Measurements from ENCODE around the gene APC. TPM values are rescaled to one million over a fixed set of nuclear protein-coding genes. Genes with fewer than 3 reads are reported as not detected.
"Not testable (repeated sequence)": the region's sequence is repeated elsewhere in the genome, so short reads cannot be mapped to it uniquely, and the experiment has no call there.

Gene APC
- total and polyA plus RNA-seq, 2 donors from 2014 or later: 2.7 to 44.9 TPM

- H3K9me3 ChIP-seq (ENCODE audit: control insufficient read depth in 2 of 3, insufficient read depth in 1 of 3, low read length in 3 of 3): no peaks in the 10 kb centered on the region
- no peak for FAIRE-seq
- H3K27ac ChIP-seq (ENCODE audit: low read depth in 2 of 2, low read length in 2 of 2): no peak overlapping the region
- no peak overlapping the region for H3K9ac ChIP-seq (ENCODE audit: low read length in 3 of 3)
- no peak for DNase-seq
- no peak overlapping the region for H3K4me3 ChIP-seq (ENCODE audit: low read length in 3 of 3)
- H3K27me3 ChIP-seq (ENCODE audit: control insufficient read depth, insufficient read depth, low read length): no peaks in the 10 kb centered on the region
- intact Hi-C loops (cut with DNase I): no loop called here
- peaks cover 6 to 46% (median 29%) of the 10 kb centered on the region in 3 donors for H3K36me3 ChIP-seq (ENCODE audit: control insufficient read depth in 2 of 3, insufficient read depth in 3 of 3, low read length in 3 of 3)
- TF ChIP-seq CTCF (IDR thresholded peaks at IDR 0.05; ENCODE audit: borderline replicate concordance, extremely low read depth, insufficient read depth): no peak
- H3K4me1 ChIP-seq (ENCODE audit: control insufficient read depth in 2 of 3, insufficient read depth in 2 of 3, low read depth in 1 of 3, low read length in 3 of 3): no peaks in the 10 kb centered on the region
These were observed 145.5 kb downstream of the APC start for GRCh38 chr5:112883192-112883591.

- intact Hi-C loops (cut with DNase I): no loop called here
- FAIRE-seq: no peak
- Histone ChIP-seq H3K9me3 (ENCODE audit: control insufficient read depth in 2 of 3, insufficient read depth in 1 of 3, low read length in 3 of 3) (no peaks in the 10 kb centered on the region), H3K27ac (ENCODE audit: low read depth in 2 of 2, low read length in 2 of 2) (no peak overlapping the region), H3K36me3 (ENCODE audit: control insufficient read depth in 2 of 3, insufficient read depth in 3 of 3, low read length in 3 of 3) (peaks cover 4 to 44% (median 26%) of the 10 kb centered on the region in 3 donors), H3K4me3 (ENCODE audit: low read length in 3 of 3) (no peak overlapping the region), H3K27me3 (ENCODE audit: control insufficient read depth, insufficient read depth, low read length) (no peaks in the 10 kb centered on the region), H3K9ac (ENCODE audit: low read length in 3 of 3) (no peak overlapping the region), H3K4me1 (ENCODE audit: control insufficient read depth in 2 of 3, insufficient read depth in 2 of 3, low read depth in 1 of 3, low read length in 3 of 3) (no peaks in the 10 kb centered on the region)
- no peak for DNase-seq
- no peak for TF ChIP-seq CTCF (IDR thresholded peaks at IDR 0.05; ENCODE audit: borderline replicate concordance, extremely low read depth, insufficient read depth)
These were observed 147.3 kb downstream of the APC start for GRCh38 chr5:112885001-112885400.

- Histone ChIP-seq H3K9ac (ENCODE audit: low read length in 3 of 3) (no peak overlapping the region), H3K9me3 (ENCODE audit: control insufficient read depth in 2 of 3, insufficient read depth in 1 of 3, low read length in 3 of 3) (no peaks in the 10 kb centered on the region), H3K36me3 (ENCODE audit: control insufficient read depth in 2 of 3, insufficient read depth in 3 of 3, low read length in 3 of 3) (peaks cover 4 to 42% (median 26%) of the 10 kb centered on the region in 3 donors), H3K4me1 (ENCODE audit: control insufficient read depth in 2 of 3, insufficient read depth in 2 of 3, low read depth in 1 of 3, low read length in 3 of 3) (no peaks in the 10 kb centered on the region), H3K4me3 (ENCODE audit: low read length in 3 of 3) (no peak overlapping the region), H3K27ac (ENCODE audit: low read depth in 2 of 2, low read length in 2 of 2) (no peak overlapping the region), H3K27me3 (ENCODE audit: control insufficient read depth, insufficient read depth, low read length) (no peaks in the 10 kb centered on the region)
- intact Hi-C loops (cut with DNase I): no loop called here
- TF ChIP-seq CTCF (IDR thresholded peaks at IDR 0.05; ENCODE audit: borderline replicate concordance, extremely low read depth, insufficient read depth): no peak
- DNase-seq (no peak), FAIRE-seq (no peak)
These were observed 149.3 kb downstream of the APC start for GRCh38 chr5:112886975-112887374.

GRCh38 chr5:112892066-112892465 is 154.4 kb downstream of the APC start:
- H3K4me3 ChIP-seq (ENCODE audit: low read length in 3 of 3); H3K27me3 ChIP-seq (ENCODE audit: control insufficient read depth, insufficient read depth, low read length); FAIRE-seq; DNase-seq; H3K27ac ChIP-seq (ENCODE audit: low read depth in 2 of 2, low read length in 2 of 2); intact Hi-C loops (cut with DNase I); H3K4me1 ChIP-seq (ENCODE audit: control insufficient read depth in 2 of 3, insufficient read depth in 2 of 3, low read depth in 1 of 3, low read length in 3 of 3); H3K9me3 ChIP-seq (ENCODE audit: control insufficient read depth in 2 of 3, insufficient read depth in 1 of 3, low read length in 3 of 3); H3K9ac ChIP-seq (ENCODE audit: low read length in 3 of 3): not testable (repeated sequence)
- peaks cover 0 to 15% (median 3%) of the 10 kb centered on the region in 3 donors for H3K36me3 ChIP-seq (ENCODE audit: control insufficient read depth in 2 of 3, insufficient read depth in 3 of 3, low read length in 3 of 3)
